Epidermal melanocyte (primary cell): ENCODE results near the gene MED13L.
"Not testable (repeated sequence)": the region's sequence is repeated elsewhere in the genome, so short reads cannot be mapped to it uniquely, and the experiment has no call there.

Source experiments
- DNase-seq: peaks from one replicate; pipeline ENCODE4 v3.0.0; 2011; ENCODE audit warnings: low spot score; ENCODE audit not compliant: insufficient read length

MED13L gene

GRCh38 chr12:115976829-115977228 is 300.7 kb downstream of the MED13L start:
- DNase-seq, result not testable (repeated sequence)

GRCh38 chr12:115975411-115975810 is 302.1 kb downstream of the MED13L start:
- no peak for DNase-seq

- DNase-seq, result no peak
These were observed 303.3 kb downstream of the MED13L start for GRCh38 chr12:115973968-115974724.

GRCh38 chr12:115973066-115973465 is 304.4 kb downstream of the MED13L start:
- no peak for DNase-seq

- no peak for DNase-seq
These were observed 305.3 kb downstream of the MED13L start for GRCh38 chr12:115972241-115972640.

GRCh38 chr12:115968211-115968610 is 309.3 kb downstream of the MED13L start:
- DNase-seq, result no peak

GRCh38 chr12:115966376-115966775 is 311.1 kb downstream of the MED13L start:
- DNase-seq, result no peak

GRCh38 chr12:115964626-115965025 is 312.9 kb downstream of the MED13L start:
- no peak for DNase-seq

GRCh38 chr12:115964214-115964613 is 313.3 kb downstream of the MED13L start:
- no peak for DNase-seq

- DNase-seq, result no peak
These were observed 315.3 kb downstream of the MED13L start for GRCh38 chr12:115962216-115962615.

GRCh38 chr12:115960868-115961802 is 316.4 kb downstream of the MED13L start:
- DNase-seq, result no peak

- DNase-seq, result no peak
These were observed 319.7 kb downstream of the MED13L start for GRCh38 chr12:115957686-115958290.

GRCh38 chr12:115956659-115957058 is 320.8 kb downstream of the MED13L start:
- no peak for DNase-seq

GRCh38 chr12:115956236-115956635 is 321.3 kb downstream of the MED13L start:
- no peak for DNase-seq

GRCh38 chr12:115953450-115953849 is 324.0 kb downstream of the MED13L start:
- DNase-seq, result no peak

GRCh38 chr12:115953031-115953430 is 324.5 kb downstream of the MED13L start:
- no peak for DNase-seq

GRCh38 chr12:115950959-115951358 is 326.5 kb downstream of the MED13L start:
- no peak for DNase-seq

GRCh38 chr12:115949675-115950074 is 327.8 kb downstream of the MED13L start:
- DNase-seq, result no peak

GRCh38 chr12:115947696-115948062 is 329.8 kb downstream of the MED13L start:
- no peak for DNase-seq

- no peak for DNase-seq
These were observed 330.4 kb downstream of the MED13L start for GRCh38 chr12:115946867-115947695.

GRCh38 chr12:115946092-115946491 is 331.4 kb downstream of the MED13L start:
- no peak for DNase-seq
